Choroid plexus epithelial cell (primary cell): Measurements from ENCODE around the gene CDH13.

ENCODE experiments used
- DNase-seq: peaks from one replicate; pipeline ENCODE4 v3.0.0-alpha.2; 2010; ENCODE audit warnings: low read depth
- H3K4me3 ChIP-seq: 2 replicates; pipeline ENCODE4 v1.5.1; 2011; ENCODE audit warnings: low read depth, mild to moderate bottlenecking, control low read depth, low read length, moderate library complexity
- CTCF ChIP-seq: conservative IDR thresholded peaks from 2 replicates; pipeline ENCODE4 v1.5.1; 2011; ENCODE audit warnings: low read depth, mild to moderate bottlenecking, control low read depth, inconsistent platforms, low read length, moderate library complexity

CDH13 gene

GRCh38 chr16:83356986-83357385, 730.2 kb downstream of the CDH13 start:
- TF ChIP-seq CTCF, result no peak
- H3K4me3 ChIP-seq, result no peak overlapping the region
- DNase-seq, result no peak

GRCh38 chr16:83363521-83363920, 736.8 kb downstream of the CDH13 start:
- no peak overlapping the region for H3K4me3 ChIP-seq
- DNase-seq, result no peak
- TF ChIP-seq CTCF, result no peak

GRCh38 chr16:83365166-83365565, 738.4 kb downstream of the CDH13 start:
- no peak for DNase-seq
- H3K4me3 ChIP-seq, result no peak overlapping the region
- TF ChIP-seq CTCF, result no peak

- TF ChIP-seq CTCF, result no peak
- DNase-seq, result no peak
Measured at GRCh38 chr16:83366228-83366627, 739.5 kb downstream of the CDH13 start.

GRCh38 chr16:83374979-83375378, 748.2 kb downstream of the CDH13 start:
- no peak for TF ChIP-seq CTCF
- DNase-seq, result no peak
- H3K4me3 ChIP-seq, result no peak overlapping the region

More at GRCh38 chr16:83366228-83366627, 739.5 kb downstream of the CDH13 start:
- H3K4me3 ChIP-seq, result no peak overlapping the region

- no peak for DNase-seq
- no peak for TF ChIP-seq CTCF
Measured at GRCh38 chr16:83389751-83390150, 763.0 kb downstream of the CDH13 start.

GRCh38 chr16:83390759-83391158, 764.0 kb downstream of the CDH13 start:
- no peak overlapping the region for H3K4me3 ChIP-seq
- peak; percentile 23 for DNase-seq
- TF ChIP-seq CTCF, result no peak

More at GRCh38 chr16:83389751-83390150, 763.0 kb downstream of the CDH13 start:
- H3K4me3 ChIP-seq, result no peak overlapping the region
